ENCODE results near the gene ZCCHC7. TPM values are rescaled to one million over a fixed set of nuclear protein-coding genes. Genes with fewer than 3 reads are reported as not detected.
A peak's percentile ranks its signal among the peaks of the same experiment; 100 is the strongest.
"Not testable (repeated sequence)": the region's sequence is repeated elsewhere in the genome, so short reads cannot be mapped to it uniquely, and the experiment has no call there.

ZCCHC7 gene
- total and polyA plus RNA-seq, 10 of the 15 experiments (the other 5 are each of a cell fraction or from before 2014, with no cell fraction given), result 42.9 to 178 (median 53.3) TPM

- no peak for TF ChIP-seq CUX1 (IDR thresholded peaks at IDR 0.05; ENCODE audit: insufficient replicate concordance, low read depth, low read length)
- peak; percentile 40; the same call in 1 of the 2 replicates for TF ChIP-seq CREB1 (IDR thresholded peaks at IDR 0.05; ENCODE audit: low read depth)
- TF ChIP-seq CREM (IDR thresholded peaks at IDR 0.05; ENCODE audit: low read depth), result peak; percentile 47; the same call in 1 of the 2 replicates
- no peak for TF ChIP-seq CEBPZ (IDR thresholded peaks at IDR 0.05; ENCODE audit: low read depth, low read length)
- no peak for TF ChIP-seq E4F1 (IDR thresholded peaks at IDR 0.05; ENCODE audit: borderline replicate concordance, partially characterized antibody)
- TF ChIP-seq NR2C2 (IDR thresholded peaks at IDR 0.05; ENCODE audit: borderline replicate concordance, control insufficient read depth, insufficient read length, low read depth), result no peak
- no peak for TF ChIP-seq DPF2 (IDR thresholded peaks at IDR 0.05)
Observed at GRCh38 chr9:37395663-37396062, 275.3 kb downstream of the ZCCHC7 start (continued).

- FAIRE-seq; H3K36me3 ChIP-seq (ENCODE audit: control insufficient read depth in 2 of 2, insufficient read depth in 2 of 2, low read length in 1 of 2); intact Hi-C loops (cut with micrococcal nuclease; ENCODE audit: unreplicated experiment); H2AFZ ChIP-seq (ENCODE audit: control insufficient read depth, low read depth, low read length); H4K20me1 ChIP-seq (ENCODE audit: control insufficient read depth, insufficient read depth); ATAC-seq; BruUV-seq (replicated peaks); H3K9me3 ChIP-seq (replicated peaks; ENCODE audit: control insufficient read depth, insufficient read depth, low read length); in situ Hi-C loops (cut with MboI); H3K4me3 ChIP-seq; H3K4me2 ChIP-seq (ENCODE audit: control insufficient read depth, insufficient read depth); H3K79me2 ChIP-seq (ENCODE audit: control insufficient read depth, insufficient read depth, low read length); H3K27me3 ChIP-seq (replicated peaks in 1 of 2; ENCODE audit: control insufficient read depth in 2 of 2, insufficient read depth in 2 of 2, low read length in 1 of 2); H3K9ac ChIP-seq (ENCODE audit: control insufficient read depth, insufficient read depth, low read length); DNase-seq (ENCODE audit: low read depth, low spot score): not testable (repeated sequence)
- SMC1A ChIA-PET (ENCODE audit: uncharacterized antibody, unreplicated experiment), result interaction anchor here (0.6 to 1.6 kb wide), 5 partner anchors 9 to 93 kb away, joined by 3 to 5 read pairs (median 3); no protein-coding TSS in a partner anchor
- 95% methylated on average over 3 of the region's 3 CpGs for WGBS (ENCODE audit: insufficient coverage, insufficient replicate concordance, low lambda C conversion rate, missing lambda C conversion rate)
- POLR2A ChIA-PET, result interaction anchor here (1.3 kb wide), 1 partner anchor 13 kb away, joined by 4 read pairs; no protein-coding TSS in a partner anchor
- Histone ChIP-seq H3K4me1 (ENCODE audit: control insufficient read depth, insufficient read depth, low read length) (peaks cover 32% of the 10 kb centered on the region), H3K27ac (ENCODE audit: control insufficient read depth, insufficient read depth) (peak overlapping the region; percentile 60)
- CTCF ChIA-PET, result interaction anchor here (1.1 to 8.5 kb wide), 5 partner anchors 9 to 402 kb away, joined by 3 to 59 read pairs (median 6); no protein-coding TSS in a partner anchor
- RAD21 ChIA-PET (ENCODE audit: unreplicated experiment), result interaction anchor here (1.1 kb wide), 1 partner anchor 13 kb away, joined by 3 read pairs; no protein-coding TSS in a partner anchor
Observed at GRCh38 chr9:37397948-37398347, 277.6 kb downstream of the ZCCHC7 start.

All from GM12878 (cell line).